Small intestine (tissue), 7 donors: ENCODE results near the gene NKTR. TPM values are rescaled to one million over a fixed set of nuclear protein-coding genes. Genes with fewer than 3 reads are reported as not detected.
A peak's percentile ranks its signal among the peaks of the same experiment; 100 is the strongest.

ENCODE experiments used
- DNase-seq, 2 donors: peaks; one replicate each; pipeline versions ENCODE4 v3.0.0 to v3.0.0-alpha.2; 2013
- FAIRE-seq: peaks from 2 replicates; lab custom pipeline; 2012; peaks lifted over from hg19 to GRCh38; lab: Jason Lieb, UNC
- H3K27ac ChIP-seq, 3 donors: one replicate each; pipeline ENCODE4 v1.5.1; 2013; ENCODE audit warnings: low read length in 2 of 3, mild to moderate bottlenecking in 2 of 3, control low read depth in 1 of 3, inconsistent platforms in 1 of 3, low read depth in 1 of 3, moderate library complexity in 1 of 3
- H3K27me3 ChIP-seq, 3 donors: one replicate each; pipeline ENCODE4 v1.6.1; 2013; ENCODE audit warnings: low read length in 3 of 3, inconsistent platforms in 1 of 3; ENCODE audit not compliant: control insufficient read depth in 3 of 3, insufficient read depth in 3 of 3
- H3K36me3 ChIP-seq, 3 donors: one replicate each; pipeline ENCODE4 v1.6.1; 2013; ENCODE audit warnings: low read length in 3 of 3, inconsistent platforms in 1 of 3, low read depth in 1 of 3, mild to moderate bottlenecking in 1 of 3, moderate library complexity in 1 of 3; ENCODE audit not compliant: control insufficient read depth in 3 of 3, insufficient read depth in 2 of 3
- H3K4me1 ChIP-seq, 3 donors: one replicate each; pipeline ENCODE4 v1.6.1; 2013; ENCODE audit warnings: low read length in 2 of 3, inconsistent platforms in 1 of 3, low read depth in 1 of 3, mild to moderate bottlenecking in 1 of 3, moderate library complexity in 1 of 3; ENCODE audit not compliant: control insufficient read depth in 3 of 3, insufficient read depth in 2 of 3
- H3K4me3 ChIP-seq, 3 donors: one replicate each; pipeline ENCODE4 v1.5.1; 2013; ENCODE audit warnings: low read length in 3 of 3, control low read depth in 1 of 3, inconsistent platforms in 1 of 3, low read depth in 1 of 3, mild to moderate bottlenecking in 1 of 3, moderate library complexity in 1 of 3
- H3K9me3 ChIP-seq, 2 donors: one replicate each; pipeline ENCODE4 v1.6.1; 2013; ENCODE audit warnings: low read depth in 1 of 2, low read length in 1 of 2; ENCODE audit not compliant: control insufficient read depth in 2 of 2, insufficient read depth in 1 of 2
- WGBS, 3 donors: extraction: QIAGEN DNeasy Blood & Tissue Kit; methylation state at CpG; one replicate each; pipeline ENCODE4 v1.1.7; 2013; 5-methylcytosine and 5-hydroxymethylcytosine counted together
- polyA plus RNA-seq, 4 donors: library from polyadenylated mRNA; stranded (reverse) in 3 of 4; unstranded in 1 of 4; fragments of 200-250 nt in 3 of 4; fragments of 120-200 nt in 1 of 4; gene quantifications; one replicate each; pipeline versions ENCODE4 v1.2.1 to v1.2.3, GENCODE V29; 2013
- donor health status: healthy with polysubstance abuse.
- donor health status: control.
- donor health status: control.
- donor health status: Bipolar disorder and iron deficiency.
- donor health status: healthy.

NKTR gene
- polyA plus RNA-seq, 4 donors = 11.3 to 122 (median 18.3) TPM

DNA sequence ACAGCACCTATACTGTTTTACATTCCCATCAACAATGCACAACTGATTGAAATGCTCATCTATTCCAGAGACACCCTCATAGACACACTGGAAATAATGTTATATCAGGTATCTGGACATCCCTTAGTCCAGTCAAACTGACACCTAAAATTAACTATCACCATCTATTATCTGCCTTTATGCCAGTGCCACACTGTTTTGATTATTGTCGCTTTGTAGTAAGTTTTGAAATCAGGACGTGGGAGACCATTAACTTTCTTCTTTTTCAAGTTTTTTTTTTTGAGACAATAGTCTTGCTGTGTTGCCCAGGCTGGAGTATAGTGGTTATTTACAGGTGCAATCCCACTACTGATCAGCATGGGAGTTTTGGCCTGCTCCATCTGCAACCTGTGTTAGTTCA, 75.4 kb downstream of the NKTR start:
- no peaks in the 10 kb centered on the region for H3K27me3 ChIP-seq
- H3K4me1 ChIP-seq = no peaks in the 10 kb centered on the region
- FAIRE-seq = no peak
- peaks cover 0 to 11% of the 10 kb centered on the region in 2 donors for H3K9me3 ChIP-seq
- no peak overlapping the region for H3K4me3 ChIP-seq
- DNase-seq = no peak
- H3K27ac ChIP-seq = no peak overlapping the region
- no peaks in the 10 kb centered on the region for H3K36me3 ChIP-seq
- WGBS, 3 donors = 84 to 87% (median 86%) methylated on average over 2 of the region's 2 CpGs

DNA sequence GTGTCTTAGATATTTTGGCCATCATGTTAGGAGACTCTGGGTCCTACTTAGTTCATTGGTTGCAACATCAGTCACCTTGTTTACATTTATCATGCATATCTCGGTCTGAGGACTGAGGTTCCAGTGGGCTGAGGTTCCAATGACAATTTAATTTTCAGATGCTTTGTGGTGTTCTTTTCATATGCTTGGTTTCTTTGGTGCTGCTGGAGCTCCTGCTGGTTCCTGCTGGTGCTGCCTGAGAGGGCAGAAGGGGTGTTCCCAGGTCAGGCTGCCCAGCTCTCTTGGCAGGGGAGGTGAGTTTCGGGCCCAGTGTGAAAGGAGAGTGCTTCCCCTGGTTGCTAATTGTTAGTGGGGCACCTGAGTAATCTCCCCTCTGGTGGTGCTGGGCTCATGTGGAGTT, 78.0 kb downstream of the NKTR start:
- Histone ChIP-seq H3K9me3 (peaks cover 0 to 11% of the 10 kb centered on the region in 2 donors), H3K27ac (no peak overlapping the region), H3K36me3 (no peaks in the 10 kb centered on the region), H3K4me3 (no peak overlapping the region), H3K27me3 (peaks cover 0 to 1% (median 0%) of the 10 kb centered on the region in 3 donors), H3K4me1 (no peaks in the 10 kb centered on the region)
- 72 to 73% (median 73%) methylated on average over 2 of the region's 2 CpGs for WGBS, 3 donors
- DNase-seq (no peak), FAIRE-seq (no peak)

DNA sequence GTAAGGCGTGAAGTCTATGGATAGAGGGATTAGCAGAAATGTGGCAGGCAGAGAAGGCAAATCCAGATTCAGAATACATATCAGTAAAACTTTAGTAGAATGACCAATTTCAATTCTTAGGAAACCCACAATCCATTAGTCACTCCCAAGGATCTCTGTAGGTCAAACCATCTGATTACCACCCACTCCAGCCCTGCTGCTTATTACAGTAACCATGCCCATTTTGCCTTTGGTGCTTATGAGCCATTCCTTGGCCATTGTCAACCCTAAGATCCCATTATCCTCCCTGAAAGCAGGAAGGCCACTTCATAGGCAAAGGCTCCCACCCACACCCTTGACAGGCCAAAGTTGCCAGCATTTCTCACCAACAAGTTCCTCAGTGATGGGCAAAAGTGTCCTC, 79.8 kb downstream of the NKTR start:
- DNase-seq (no peak), FAIRE-seq (no peak)
- H3K36me3 ChIP-seq = no peaks in the 10 kb centered on the region
- H3K27ac ChIP-seq = no peak overlapping the region
- 83 to 92% (median 89%) methylated on average over 1 of the region's 1 CpG for WGBS, 3 donors
- H3K4me3 ChIP-seq = no peak overlapping the region
- H3K9me3 ChIP-seq = peaks cover 0 to 11% of the 10 kb centered on the region in 2 donors
- H3K4me1 ChIP-seq = no peaks in the 10 kb centered on the region
- peaks cover 0 to 11% (median 0%) of the 10 kb centered on the region in 3 donors for H3K27me3 ChIP-seq

DNA sequence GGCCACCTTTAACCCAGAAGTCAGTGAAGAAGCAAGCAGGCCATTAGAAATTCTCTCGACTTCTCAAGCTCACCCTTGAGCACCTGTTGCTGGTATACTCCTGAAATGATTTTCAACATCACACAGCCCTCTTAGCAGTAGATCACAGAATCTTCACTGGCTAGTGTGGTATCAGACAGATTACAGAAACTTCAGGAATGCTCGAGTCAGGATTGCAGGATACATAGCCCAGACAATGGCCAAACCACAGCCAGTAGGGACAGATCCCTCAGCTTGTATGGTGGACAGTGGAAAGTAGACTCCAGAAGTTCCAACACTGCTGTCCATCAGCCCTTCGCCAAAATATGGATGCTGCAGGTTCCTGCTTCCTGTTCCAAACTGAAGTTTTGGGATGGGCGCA, 80.3 kb downstream of the NKTR start:
- 74 to 88% (median 79%) methylated on average over 4 of the region's 4 CpGs for WGBS, 3 donors
- Histone ChIP-seq H3K27me3 (peaks cover 0 to 16% (median 0%) of the 10 kb centered on the region in 3 donors), H3K9me3 (peaks cover 0 to 10% of the 10 kb centered on the region in 2 donors), H3K27ac (no peak overlapping the region), H3K4me3 (no peak overlapping the region), H3K36me3 (no peaks in the 10 kb centered on the region), H3K4me1 (no peaks in the 10 kb centered on the region)
- DNase-seq (no peak), FAIRE-seq (no peak)

GRCh38 chr3:42681361-42682038, 81.0 kb downstream of the NKTR start:
- FAIRE-seq (no peak), DNase-seq (no peak)
- H3K36me3 ChIP-seq = no peaks in the 10 kb centered on the region
- H3K27ac ChIP-seq = no peak overlapping the region
- no peak overlapping the region for H3K4me3 ChIP-seq
- H3K4me1 ChIP-seq = no peaks in the 10 kb centered on the region
- peaks cover 0 to 4% of the 10 kb centered on the region in 2 donors for H3K9me3 ChIP-seq
- WGBS, 3 donors = 78 to 83% (median 83%) methylated on average over 10 of the region's 10 CpGs
- H3K27me3 ChIP-seq = peaks cover 0 to 22% (median 4%) of the 10 kb centered on the region in 3 donors

DNA sequence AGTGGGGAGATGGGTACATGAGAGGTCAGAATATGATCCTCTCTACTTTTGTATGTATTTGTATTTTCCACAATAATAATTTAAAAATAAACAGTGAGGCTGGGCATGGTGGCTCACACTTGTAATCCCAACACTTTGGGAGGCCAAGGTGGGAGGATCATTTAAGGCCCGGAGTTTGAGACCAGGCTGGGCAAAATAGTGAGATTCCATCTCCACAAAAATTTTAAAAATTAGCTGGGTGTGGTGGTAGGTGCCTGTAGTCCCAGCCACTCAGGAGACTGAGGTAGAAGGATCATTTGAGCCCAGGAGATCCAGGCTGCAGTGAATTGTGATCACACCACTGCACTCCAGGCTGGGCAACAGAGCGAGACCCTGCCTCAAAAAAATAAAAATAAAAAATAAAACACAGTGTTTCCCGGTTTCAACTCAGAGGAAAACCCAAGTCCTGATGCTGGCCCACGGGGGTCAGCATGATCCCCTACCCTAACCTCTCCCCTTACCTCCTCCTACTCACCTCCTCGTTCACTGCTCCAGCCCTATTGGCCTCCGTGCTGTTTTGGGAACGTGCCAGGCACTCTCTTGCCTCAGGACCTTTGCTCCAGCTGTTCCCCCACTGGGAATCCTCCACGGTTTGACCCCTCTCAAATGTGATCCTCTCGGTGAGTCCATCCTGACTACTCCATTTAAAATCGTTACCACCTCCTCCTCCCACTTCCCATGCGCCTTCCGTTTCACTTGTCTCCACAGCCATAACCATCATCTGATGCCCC, 82.0 kb downstream of the NKTR start:
- H3K27ac ChIP-seq = no peak overlapping the region
- H3K36me3 ChIP-seq = no peaks in the 10 kb centered on the region
- peaks cover 0 to 30% (median 4%) of the 10 kb centered on the region in 3 donors for H3K27me3 ChIP-seq
- FAIRE-seq (no peak), DNase-seq (no peak)
- 66 to 74% (median 72%) methylated on average over 12 of the region's 12 CpGs for WGBS, 3 donors
- H3K4me1 ChIP-seq = no peaks in the 10 kb centered on the region
- H3K4me3 ChIP-seq = no peak overlapping the region
- peaks cover 0 to 4% of the 10 kb centered on the region in 2 donors for H3K9me3 ChIP-seq

GRCh38 chr3:42683875-42684598, 83.6 kb downstream of the NKTR start:
- FAIRE-seq (no peak), DNase-seq (peak; percentile 15 to 69)
- H3K27me3 ChIP-seq = peaks cover 0 to 30% (median 4%) of the 10 kb centered on the region in 3 donors
- WGBS, 3 donors = 25 to 54% (median 34%) methylated on average over 9 to 10 of the region's 10 CpGs
- no peak overlapping the region for H3K27ac ChIP-seq
- no peaks in the 10 kb centered on the region for H3K36me3 ChIP-seq
- no peak overlapping the region for H3K4me3 ChIP-seq
- H3K9me3 ChIP-seq = no peaks in the 10 kb centered on the region
- H3K4me1 ChIP-seq = no peaks in the 10 kb centered on the region

GRCh38 chr3:42684632-42685362, 84.3 kb downstream of the NKTR start:
- Histone ChIP-seq H3K4me3 (no peak overlapping the region), H3K27me3 (peaks cover 0 to 32% (median 4%) of the 10 kb centered on the region in 3 donors), H3K9me3 (no peaks in the 10 kb centered on the region), H3K36me3 (no peaks in the 10 kb centered on the region), H3K27ac (no peak overlapping the region), H3K4me1 (no peaks in the 10 kb centered on the region)
- no peak for DNase-seq
- FAIRE-seq = no peak
- WGBS, 3 donors = 81 to 87% (median 84%) methylated on average over 7 of the region's 7 CpGs
